Measurements from ENCODE around the gene ABL1.
"Not testable (repeated sequence)": the region's sequence is repeated elsewhere in the genome, so short reads cannot be mapped to it uniquely, and the experiment has no call there.

- TF ChIP-seq CTCF, POLR2A, POLR2AphosphoS5 (IDR thresholded peaks at IDR 0.05): not testable (repeated sequence)
Observed at GRCh38 chr9:130803116-130803515, 31.9 kb upstream of the ABL1 start.

Measured in sigmoid colon (tissue), 4 donors.